Measurements from ENCODE around the gene C1orf105. TPM values are rescaled to one million over a fixed set of nuclear protein-coding genes. Genes with fewer than 3 reads are reported as not detected.

The C1orf105 gene
- polyA plus RNA-seq, 1 donor (not counting 4 experiments of a cell fraction or from before 2014, with no cell fraction given) = not detected

DNA sequence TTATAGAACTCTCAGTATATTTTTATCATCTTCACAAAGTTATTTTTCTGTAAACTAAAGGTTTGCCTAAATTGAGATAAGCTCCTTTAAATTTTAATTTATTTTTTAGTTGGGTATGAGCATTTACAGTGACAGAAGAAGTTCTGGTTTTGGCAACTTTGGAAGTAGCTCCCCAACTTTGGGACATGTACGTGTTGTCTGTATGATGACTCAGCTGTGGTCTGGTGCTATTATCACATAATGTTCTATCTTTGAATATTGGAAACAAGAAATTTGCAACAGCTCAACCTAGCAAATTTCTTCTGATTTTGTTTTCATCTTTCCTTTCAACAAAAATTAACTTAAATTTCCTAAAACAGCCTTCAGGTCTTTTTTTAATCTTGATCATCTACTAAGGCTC, 46.6 kb upstream of the C1orf105 start:
- TF ChIP-seq, protein P1, sequence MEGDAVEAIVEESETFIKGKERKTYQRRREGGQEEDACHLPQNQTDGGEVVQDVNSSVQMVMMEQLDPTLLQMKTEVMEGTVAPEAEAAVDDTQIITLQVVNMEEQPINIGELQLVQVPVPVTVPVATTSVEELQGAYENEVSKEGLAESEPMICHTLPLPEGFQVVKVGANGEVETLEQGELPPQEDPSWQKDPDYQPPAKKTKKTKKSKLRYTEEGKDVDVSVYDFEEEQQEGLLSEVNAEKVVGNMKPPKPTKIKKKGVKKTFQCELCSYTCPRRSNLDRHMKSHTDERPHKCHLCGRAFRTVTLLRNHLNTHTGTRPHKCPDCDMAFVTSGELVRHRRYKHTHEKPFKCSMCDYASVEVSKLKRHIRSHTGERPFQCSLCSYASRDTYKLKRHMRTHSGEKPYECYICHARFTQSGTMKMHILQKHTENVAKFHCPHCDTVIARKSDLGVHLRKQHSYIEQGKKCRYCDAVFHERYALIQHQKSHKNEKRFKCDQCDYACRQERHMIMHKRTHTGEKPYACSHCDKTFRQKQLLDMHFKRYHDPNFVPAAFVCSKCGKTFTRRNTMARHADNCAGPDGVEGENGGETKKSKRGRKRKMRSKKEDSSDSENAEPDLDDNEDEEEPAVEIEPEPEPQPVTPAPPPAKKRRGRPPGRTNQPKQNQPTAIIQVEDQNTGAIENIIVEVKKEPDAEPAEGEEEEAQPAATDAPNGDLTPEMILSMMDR (optimal IDR thresholded peaks at IDR 0.05 in 1 of 3, IDR thresholded peaks at IDR 0.05 in 1 of 3, conservative IDR thresholded peaks at IDR 0.05 in 1 of 3; ENCODE audit: extremely low read depth in 1 of 3, insufficient read depth in 2 of 3, low read length in 3 of 3) = no peak
- TF ChIP-seq EZH2 (IDR thresholded peaks at IDR 0.05; ENCODE audit: low read length) = no peak
- no peaks in the 10 kb centered on the region for H3K9me1 ChIP-seq (ENCODE audit: control insufficient read depth, extremely low read depth, insufficient read depth, low read length)
- H3K36me3 ChIP-seq (ENCODE audit: control insufficient read depth in 2 of 2, extremely low read depth in 1 of 2, insufficient read depth in 2 of 2, low read length in 2 of 2) = no peaks in the 10 kb centered on the region
- no peak for DNase-seq (ENCODE audit: low read depth, low spot score)
- H3K27me3 ChIP-seq (ENCODE audit: control insufficient read depth, extremely low read depth, insufficient read depth, low read length) = no peaks in the 10 kb centered on the region
- no peak overlapping the region for H2AFZ ChIP-seq (ENCODE audit: control insufficient read depth, low read length)
- no peak overlapping the region for H3K9ac ChIP-seq (ENCODE audit: control insufficient read depth, extremely low read depth, insufficient read depth, low read length)
- no peak overlapping the region for H3K4me3 ChIP-seq (ENCODE audit: control insufficient read depth in 2 of 3, extremely low read depth in 1 of 3, insufficient read depth in 2 of 3, low read depth in 1 of 3, low read length in 3 of 3)
- dilution Hi-C loops (cut with MboI; ENCODE audit: extremely low pct_ligation_motif_present, low sequenced_read_pairs) = no loop called here
- no peaks in the 10 kb centered on the region for H3K9me3 ChIP-seq (ENCODE audit: control insufficient read depth, low read depth, low read length)
- H3K4me1 ChIP-seq (ENCODE audit: control insufficient read depth, extremely low read depth, insufficient read depth, low read length) = peaks cover 5% of the 10 kb centered on the region
- FAIRE-seq = no peak
- no peaks in the 10 kb centered on the region for H4K20me1 ChIP-seq (ENCODE audit: control insufficient read depth, extremely low read depth, insufficient read depth, low read length)
- H3K27ac ChIP-seq (ENCODE audit: control insufficient read depth, insufficient read depth, low read length) = no peak overlapping the region
- H3K79me2 ChIP-seq (ENCODE audit: control insufficient read depth, insufficient read depth, low read length) = no peaks in the 10 kb centered on the region
- no peak overlapping the region for H3K4me2 ChIP-seq (ENCODE audit: control insufficient read depth, extremely low read depth, insufficient read depth, low read depth, low read length)

DNA sequence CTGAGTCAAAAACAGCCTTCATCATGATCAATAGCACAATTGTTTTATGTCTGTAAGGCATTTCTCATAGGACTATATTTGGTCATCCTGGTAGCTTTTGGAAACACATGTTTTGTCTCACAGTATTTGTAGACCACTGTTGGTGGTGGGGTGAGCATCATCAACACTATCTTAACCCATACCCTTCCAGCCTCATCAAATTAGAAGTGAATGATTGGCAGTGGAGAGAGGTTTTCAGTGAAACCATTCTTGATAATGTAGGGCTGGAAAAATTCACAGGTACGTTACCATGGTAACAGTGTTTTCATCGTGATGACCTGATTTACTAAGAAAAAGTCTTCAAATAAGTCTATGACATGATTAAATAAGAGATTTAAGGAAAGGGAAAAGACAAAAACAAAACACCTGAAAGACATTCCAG, 45.3 kb upstream of the C1orf105 start:
- no peak overlapping the region for H3K27ac ChIP-seq (ENCODE audit: control insufficient read depth, insufficient read depth, low read length)

More for the DNA sequence above, 45.3 kb upstream of the C1orf105 start:
- no peak for TF ChIP-seq EZH2 (IDR thresholded peaks at IDR 0.05; ENCODE audit: low read length)
- TF ChIP-seq, protein P1 (optimal IDR thresholded peaks at IDR 0.05 in 1 of 3, IDR thresholded peaks at IDR 0.05 in 1 of 3, conservative IDR thresholded peaks at IDR 0.05 in 1 of 3; ENCODE audit: extremely low read depth in 1 of 3, insufficient read depth in 2 of 3, low read length in 3 of 3) = no peak
- Histone ChIP-seq H3K27me3 (ENCODE audit: control insufficient read depth, extremely low read depth, insufficient read depth, low read length) (no peaks in the 10 kb centered on the region), H3K36me3 (ENCODE audit: control insufficient read depth in 2 of 2, extremely low read depth in 1 of 2, insufficient read depth in 2 of 2, low read length in 2 of 2) (no peaks in the 10 kb centered on the region), H3K4me1 (ENCODE audit: control insufficient read depth, extremely low read depth, insufficient read depth, low read length) (peaks cover 5% of the 10 kb centered on the region), H3K79me2 (ENCODE audit: control insufficient read depth, insufficient read depth, low read length) (no peaks in the 10 kb centered on the region), H3K4me3 (ENCODE audit: control insufficient read depth in 2 of 3, extremely low read depth in 1 of 3, insufficient read depth in 2 of 3, low read depth in 1 of 3, low read length in 3 of 3) (no peak overlapping the region), H4K20me1 (ENCODE audit: control insufficient read depth, extremely low read depth, insufficient read depth, low read length) (no peaks in the 10 kb centered on the region), H3K4me2 (ENCODE audit: control insufficient read depth, extremely low read depth, insufficient read depth, low read depth, low read length) (no peak overlapping the region), H2AFZ (ENCODE audit: control insufficient read depth, low read length) (no peak overlapping the region), H3K9me3 (ENCODE audit: control insufficient read depth, low read depth, low read length) (no peaks in the 10 kb centered on the region), H3K9me1 (ENCODE audit: control insufficient read depth, extremely low read depth, insufficient read depth, low read length) (no peaks in the 10 kb centered on the region), H3K9ac (ENCODE audit: control insufficient read depth, extremely low read depth, insufficient read depth, low read length) (no peak overlapping the region)
- dilution Hi-C loops (cut with MboI; ENCODE audit: extremely low pct_ligation_motif_present, low sequenced_read_pairs) = no loop called here
- DNase-seq (ENCODE audit: low read depth, low spot score) = no peak
- no peak for FAIRE-seq

All from keratinocyte (primary cell).